GM13977 (cell line): ENCODE data around the gene SERPINB13.

Experiments used
- DNase-seq: peaks from one replicate; pipeline ENCODE4 v3.0.0; 2012; ENCODE audit warnings: low spot score
- in situ Hi-C: fragments of 300-500 bp; cut with MboI; formaldehyde crosslinking; loops from one replicate; pipeline ENCODE4 v1.12.0; 2022; ENCODE audit warnings: low sequenced_read_pairs, low pct_unique_long_range_greater_than_20kb, mixed read lengths, inconsistent platforms; ENCODE audit not compliant: unreplicated experiment
- TF ChIP-seq, protein P1 (sequence below): IDR thresholded peaks from 2 replicates; pipeline ENCODE4 v1.5.1; 2012; ENCODE audit warnings: mild to moderate bottlenecking, control low read depth; ENCODE audit not compliant: insufficient read depth; ENCODE audit errors: extremely low read depth, missing control alignments

SERPINB13 gene

DNA sequence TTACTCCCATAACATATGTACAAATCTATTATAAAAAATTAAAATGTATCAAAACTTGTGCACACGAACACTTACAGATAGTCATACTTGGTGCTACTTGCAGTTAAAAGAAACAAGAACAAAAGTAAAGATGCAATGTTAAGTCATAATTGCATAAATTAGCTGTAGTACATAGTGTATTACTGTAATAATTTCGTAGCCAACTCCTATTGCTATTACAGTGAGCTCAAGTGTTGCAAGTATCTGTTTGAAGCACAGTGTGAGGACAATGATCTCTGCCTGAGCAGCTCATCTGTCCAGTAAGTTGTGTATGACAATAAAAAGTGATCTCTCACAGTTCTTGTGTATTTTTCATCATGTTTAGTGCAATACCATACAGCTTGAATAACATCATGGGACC is 7.5 kb upstream of the SERPINB13 start:
- TF ChIP-seq, protein P1, sequence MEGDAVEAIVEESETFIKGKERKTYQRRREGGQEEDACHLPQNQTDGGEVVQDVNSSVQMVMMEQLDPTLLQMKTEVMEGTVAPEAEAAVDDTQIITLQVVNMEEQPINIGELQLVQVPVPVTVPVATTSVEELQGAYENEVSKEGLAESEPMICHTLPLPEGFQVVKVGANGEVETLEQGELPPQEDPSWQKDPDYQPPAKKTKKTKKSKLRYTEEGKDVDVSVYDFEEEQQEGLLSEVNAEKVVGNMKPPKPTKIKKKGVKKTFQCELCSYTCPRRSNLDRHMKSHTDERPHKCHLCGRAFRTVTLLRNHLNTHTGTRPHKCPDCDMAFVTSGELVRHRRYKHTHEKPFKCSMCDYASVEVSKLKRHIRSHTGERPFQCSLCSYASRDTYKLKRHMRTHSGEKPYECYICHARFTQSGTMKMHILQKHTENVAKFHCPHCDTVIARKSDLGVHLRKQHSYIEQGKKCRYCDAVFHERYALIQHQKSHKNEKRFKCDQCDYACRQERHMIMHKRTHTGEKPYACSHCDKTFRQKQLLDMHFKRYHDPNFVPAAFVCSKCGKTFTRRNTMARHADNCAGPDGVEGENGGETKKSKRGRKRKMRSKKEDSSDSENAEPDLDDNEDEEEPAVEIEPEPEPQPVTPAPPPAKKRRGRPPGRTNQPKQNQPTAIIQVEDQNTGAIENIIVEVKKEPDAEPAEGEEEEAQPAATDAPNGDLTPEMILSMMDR: no peak
- in situ Hi-C loops: loop anchor here (10.0 to 25.0 kb wide), 2 partner anchors 55 to 258 kb away; no protein-coding TSS in a partner anchor
- no peak for DNase-seq

DNA sequence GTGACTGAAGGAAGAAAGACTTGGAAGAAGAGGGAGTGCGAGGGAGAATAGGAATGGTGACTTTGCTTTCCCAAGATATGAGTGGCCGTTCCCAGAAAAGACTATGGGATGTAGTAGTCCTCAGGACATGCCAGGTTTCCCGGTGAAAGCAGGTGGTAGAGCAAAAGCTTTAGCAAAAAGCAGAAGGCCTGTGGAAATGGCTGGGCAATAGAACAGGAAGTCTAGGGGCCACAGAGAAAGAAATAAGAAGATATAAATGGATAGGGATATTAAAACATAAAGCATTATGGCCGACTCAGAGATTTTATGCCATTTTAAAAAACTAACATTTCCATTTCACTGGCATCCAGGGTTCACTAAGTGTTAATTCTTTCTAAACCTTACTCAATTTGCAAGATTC is 1.2 kb upstream of the SERPINB13 start:
- in situ Hi-C loops: loop anchor here (25.0 kb wide), 1 partner anchor 251 kb away; no protein-coding TSS in a partner anchor
- DNase-seq: no peak
- TF ChIP-seq, protein P1: no peak

DNA sequence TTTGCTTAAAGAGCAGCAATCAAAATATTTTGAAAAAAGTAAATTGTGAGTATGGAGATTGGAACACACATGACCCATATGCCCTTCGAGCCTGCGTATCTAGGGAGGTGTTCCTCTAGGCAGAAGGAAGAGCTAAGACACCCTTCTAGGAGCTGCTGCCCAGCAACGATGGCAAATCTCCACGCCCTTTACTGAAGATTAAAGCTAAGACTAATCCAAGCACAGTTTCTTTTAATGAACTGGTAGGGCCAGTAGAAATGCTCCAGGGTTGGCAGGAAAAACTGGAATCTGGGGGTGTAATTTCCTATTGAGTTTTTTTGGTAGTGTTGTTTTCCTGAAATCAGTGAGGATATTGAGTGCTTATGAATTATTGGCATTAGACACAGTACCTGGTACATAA is 712 bp upstream of the SERPINB13 start:
- no peak for DNase-seq
- TF ChIP-seq, protein P1: no peak
- in situ Hi-C loops: loop anchor here (25.0 kb wide), 1 partner anchor 251 kb away; no protein-coding TSS in a partner anchor

DNA sequence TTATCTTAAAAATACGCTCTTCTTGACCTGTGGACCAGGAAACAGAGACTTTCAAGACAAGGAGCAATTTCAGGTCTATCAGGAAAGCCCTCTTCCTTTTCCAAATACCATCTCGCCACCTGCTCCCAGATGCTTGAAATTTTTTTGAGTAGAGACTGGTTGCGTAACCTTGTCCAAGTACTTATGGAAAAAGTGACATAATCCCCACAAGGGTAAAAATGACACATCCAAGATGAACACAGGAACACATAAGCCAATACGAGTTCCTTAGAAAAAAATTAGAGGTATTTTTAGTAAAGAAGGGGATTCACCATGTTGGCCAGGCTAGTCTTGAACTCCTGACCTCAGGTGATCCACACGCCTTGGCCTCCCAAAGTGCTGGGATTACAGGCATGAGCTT is 1.8 kb downstream of the SERPINB13 start:
- in situ Hi-C loops: loop anchor here (25.0 kb wide), 1 partner anchor 248 kb away; no protein-coding TSS in a partner anchor
- DNase-seq: no peak

DNA sequence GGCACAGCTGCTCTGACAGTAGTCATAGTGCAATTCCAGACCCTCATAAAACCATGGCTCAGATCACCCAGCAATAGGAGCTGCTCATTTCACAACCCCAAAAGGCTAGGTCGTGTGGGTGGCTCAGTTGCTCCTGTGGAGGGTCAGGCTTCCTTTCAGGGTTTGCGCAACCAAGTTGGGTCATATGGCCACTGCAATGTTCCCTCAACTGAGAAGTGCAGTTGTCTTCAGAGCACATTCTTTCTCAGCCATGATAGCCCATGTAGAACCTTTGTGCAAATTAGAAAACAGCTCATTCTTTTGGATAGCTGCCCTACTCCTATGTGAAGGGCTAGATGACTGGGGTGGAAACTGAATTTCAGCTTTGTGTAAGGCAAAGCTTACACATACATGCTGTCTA is 3.2 kb downstream of the SERPINB13 start:
- no peak for DNase-seq
- in situ Hi-C loops: loop anchor here (25.0 kb wide), 1 partner anchor 247 kb away; no protein-coding TSS in a partner anchor
- TF ChIP-seq, protein P1: no peak

More for the DNA sequence above, 1.8 kb downstream of the SERPINB13 start:
- TF ChIP-seq, protein P1: no peak

DNA sequence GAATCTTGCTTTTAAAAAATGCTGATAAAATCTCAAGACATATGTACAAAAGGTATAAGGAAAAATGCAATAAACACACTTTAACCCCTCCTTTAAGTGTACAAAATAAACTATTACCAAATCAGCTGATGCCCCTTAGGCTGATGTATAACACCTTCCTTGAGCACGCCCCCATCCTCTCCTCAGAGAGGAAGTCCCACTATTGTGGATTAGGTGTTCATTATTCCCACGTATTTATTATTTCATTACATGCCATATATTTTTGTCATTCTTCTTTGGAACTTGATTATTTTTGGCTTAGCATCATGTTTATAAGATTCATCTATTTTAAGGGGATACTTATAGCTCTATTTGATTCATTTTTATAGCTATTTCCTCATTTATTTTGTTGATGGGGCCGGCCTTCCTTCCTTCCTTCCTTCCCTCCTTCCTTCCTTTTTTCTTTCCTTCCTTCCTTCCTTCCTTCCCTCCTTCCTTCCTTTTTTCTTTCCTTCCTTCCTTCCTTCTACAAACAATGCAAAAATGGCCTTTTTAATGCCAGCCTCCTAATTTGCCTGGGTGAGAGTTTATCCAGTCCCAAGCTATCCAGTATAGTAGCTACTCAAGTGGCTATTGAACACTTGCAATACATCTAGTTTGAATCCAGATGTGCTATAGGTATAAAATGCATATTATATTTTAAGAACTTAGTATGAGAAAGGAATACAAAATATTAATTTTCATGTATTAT is 4.0 kb downstream of the SERPINB13 start:
- in situ Hi-C loops: loop anchor here (25.0 kb wide), 1 partner anchor 246 kb away; no protein-coding TSS in a partner anchor
- TF ChIP-seq, protein P1: no peak
- no peak for DNase-seq
